ENCODE results near the gene DOCK3. TPM values are rescaled to one million over a fixed set of nuclear protein-coding genes. Genes with fewer than 3 reads are reported as not detected.

The DOCK3 gene
- total RNA-seq, 1 experiment from 2014 or later = 8.3 TPM

- Histone ChIP-seq H2BK15ac (ENCODE audit: low read depth, low read length) (no peak overlapping the region), H3K79me2 (ENCODE audit: insufficient read depth, low read length) (no peaks in the 10 kb centered on the region), H4K91ac (ENCODE audit: insufficient read length, low read depth, low read length) (no peak overlapping the region), H2BK20ac (ENCODE audit: low read depth, low read length, poor library complexity, severe bottlenecking) (no peak overlapping the region), H3K56ac (ENCODE audit: insufficient read length, low read depth, low read length) (no peak overlapping the region), H3K23me2 (ENCODE audit: insufficient read length, low read depth, low read length, poor library complexity, severe bottlenecking) (no peaks in the 10 kb centered on the region), H3K27ac (ENCODE audit: insufficient read length, low read depth, low read length) (no peak overlapping the region), H3K9me3 (ENCODE audit: control insufficient read depth, low read depth, low read length) (no peaks in the 10 kb centered on the region), H3K23ac (ENCODE audit: insufficient read length, low read depth, low read length) (no peak overlapping the region), H3T11ph (ENCODE audit: low read length) (no peak overlapping the region), H2AFZ (ENCODE audit: low read length) (no peak overlapping the region), H2AK5ac (ENCODE audit: insufficient read length, low read length) (no peak overlapping the region), H2BK12ac (ENCODE audit: insufficient read length, low read depth, low read length) (no peak overlapping the region), H3K79me1 (ENCODE audit: insufficient read depth, low read depth, low read length, poor library complexity, severe bottlenecking) (no peaks in the 10 kb centered on the region), H4K8ac (replicated peaks; ENCODE audit: insufficient read length, low read depth, low read length) (no peak overlapping the region), H3K14ac (ENCODE audit: insufficient read depth, low read length) (no peak overlapping the region), H4K20me1 (ENCODE audit: control insufficient read depth, insufficient read depth, insufficient read length) (no peaks in the 10 kb centered on the region), H3K9ac (ENCODE audit: extremely low read depth, insufficient read length, low read length) (no peak overlapping the region), H2BK5ac (ENCODE audit: insufficient read length, low read length) (no peak overlapping the region), H3K4me2 (ENCODE audit: insufficient read depth, insufficient read length, low read length) (no peak overlapping the region), H2BK120ac (ENCODE audit: low read depth, low read length, poor library complexity, severe bottlenecking) (no peak overlapping the region), H3K4me1 (ENCODE audit: insufficient read depth, low read length) (no peaks in the 10 kb centered on the region), H3K27me3 (ENCODE audit: insufficient read depth, low read length) (no peaks in the 10 kb centered on the region), H3K4ac (ENCODE audit: low read depth, low read length) (no peak overlapping the region), H3K18ac (ENCODE audit: insufficient read length, low read depth, low read length) (no peak overlapping the region), H4K5ac (ENCODE audit: insufficient read length, low read depth, low read length) (no peak overlapping the region)
- Mint-ChIP-seq H3K27ac (no peak overlapping the region), H3K36me3 (ENCODE audit: insufficient read depth in 1 of 3, low read depth in 3 of 3) (peaks cover 3 to 24% (median 17%) of the 10 kb centered on the region in 3 experiments; a peak in 5 of 7 replicates), H3K9me3 (no peaks in the 10 kb centered on the region), H3K4me3 (no peak overlapping the region), H3K4me1 (no peaks in the 10 kb centered on the region), H3K27me3 (ENCODE audit: low read depth) (no peaks in the 10 kb centered on the region)
- no CpG with 5 or more reads among the region's 1 CpG for WGBS (ENCODE audit: extremely low coverage, insufficient read length, low lambda C conversion rate)
- DNase-seq = no peak
- TF ChIP-seq CTCF (conservative IDR thresholded peaks at IDR 0.05) = no peak
These were observed 488.3 kb downstream of the DOCK3 start for GRCh38 chr3:51163051-51163450.

Measured in H9 (cell line).